A549 (cell line): ENCODE results near the gene DLG2. TPM values are rescaled to one million over a fixed set of nuclear protein-coding genes. Genes with fewer than 3 reads are reported as not detected.

ENCODE experiments used
- ATAC-seq, 2 experiments: fragments of 200-7000 bp in 1 of 2; fragments of >200 bp in 1 of 2; cut with Nextera tagmentation in 1 of 2; cut with Tn5 transposase in 1 of 2; 3 replicates each; pipeline versions ENCODE4 v1.8.0 to v1.9.1; 2018 to 2020; ENCODE audit warnings: mild to moderate bottlenecking in 1 of 2, moderate library complexity in 1 of 2
- CTCF ChIA-PET: fragments of 300-600 bp; sonication (Branson Sonifier 250); formaldehyde crosslinking; extraction: SDS; loops from one replicate; lab custom pipeline; 2021; ENCODE audit warnings: antibody characterized with exemption, inconsistent platforms; lab: Yijun Ruan, JAX
- POLR2A ChIA-PET: fragments of 350-600 bp; formaldehyde crosslinking; extraction: SDS; loops from one replicate; lab custom pipeline; 2021; ENCODE audit warnings: antibody characterized with exemption, inconsistent platforms; lab: Yijun Ruan, JAX
- DNase-seq, 2 experiments: peaks; one replicate each; pipeline versions ENCODE4 v3.0.0 to v3.0.0-alpha.2; 2011 to 2016; ENCODE audit warnings: low read depth in 1 of 2, low spot score in 1 of 2
- FAIRE-seq: peaks from 2 replicates; lab custom pipeline; 2011; peaks lifted over from hg19 to GRCh38; lab: Jason Lieb, UNC
- H3K27ac ChIP-seq, 2 experiments: fragments of >200 bp; sonication (Bioruptor Twin); formaldehyde crosslinking; 3 replicates each; pipeline ENCODE4 v1.5.1; 2016 to 2017
- H3K4me1 ChIP-seq: fragments of >200 bp; sonication (Bioruptor Twin); formaldehyde crosslinking; 3 replicates; pipeline ENCODE4 v1.6.1; 2016
- H3K4me2 ChIP-seq: fragments of >200 bp; sonication (Bioruptor Twin); formaldehyde crosslinking; 3 replicates; pipeline ENCODE4 v1.6.1; 2016
- H3K4me3 ChIP-seq: fragments of >200 bp; sonication (Bioruptor Twin); formaldehyde crosslinking; 3 replicates; pipeline ENCODE4 v1.5.1; 2016
- H3K9me3 ChIP-seq: fragments of >200 bp; sonication (Bioruptor Twin); formaldehyde crosslinking; 3 replicates; pipeline ENCODE4 v1.6.1; 2016
- BHLHE40 ChIP-seq: IDR thresholded peaks from 2 replicates; pipeline ENCODE4 v1.6.1; 2012; ENCODE audit warnings: low read depth, low read length, inconsistent platforms
- CHD2 ChIP-seq: fragments of 150-350 bp; IDR thresholded peaks from 2 replicates; pipeline ENCODE4 v1.6.1; 2014; ENCODE audit warnings: low read length; ENCODE audit not compliant: partially characterized antibody
- EHF ChIP-seq: fragments of 250-450 bp; sonication (Bioruptor Pico); IDR thresholded peaks from 2 replicates; pipeline ENCODE4 v1.5.0; 2020; ENCODE audit warnings: mild to moderate bottlenecking
- EP300 ChIP-seq, 2 experiments: fragments of >200 bp; sonication (Bioruptor Twin); formaldehyde crosslinking; IDR thresholded peaks; 2 replicates in 1 of 2; 3 replicates in 1 of 2; pipeline ENCODE4 v1.6.1; 2016 to 2017
- ESRRA ChIP-seq: fragments of 150-350 bp; IDR thresholded peaks from 2 replicates; pipeline ENCODE4 v1.6.1; 2014; ENCODE audit warnings: mild to moderate bottlenecking, low read length, borderline replicate concordance
- FOSB ChIP-seq: fragments of 250-450 bp; sonication (Bioruptor Pico); IDR thresholded peaks from 2 replicates; pipeline ENCODE4 v1.5.0; 2020; ENCODE audit warnings: mild to moderate bottlenecking, moderate library complexity
- FOSL2 ChIP-seq, 2 experiments: fragments of 450-650 bp in 1 of 2; fragments of >200 bp in 1 of 2; sonication (Bioruptor Twin) in 1 of 2; formaldehyde crosslinking; IDR thresholded peaks; 2 replicates each; pipeline versions ENCODE4 v1.5.0 to v1.6.1; 2016 to 2020; ENCODE audit warnings: mild to moderate bottlenecking in 1 of 2, moderate library complexity in 1 of 2
- FOXS1 ChIP-seq: fragments of 250-450 bp; sonication (Bioruptor Pico); IDR thresholded peaks from 2 replicates; pipeline ENCODE4 v1.5.0; 2020; ENCODE audit warnings: mild to moderate bottlenecking, moderate library complexity
- GATA3 ChIP-seq: IDR thresholded peaks from 2 replicates; pipeline ENCODE4 v1.6.1; 2012; ENCODE audit warnings: borderline replicate concordance
- HOXA7 ChIP-seq: fragments of 250-450 bp; sonication (Bioruptor Pico); IDR thresholded peaks from 2 replicates; pipeline ENCODE4 v1.5.0; 2020; ENCODE audit warnings: mild to moderate bottlenecking, moderate library complexity
- HOXB13 ChIP-seq: fragments of 250-450 bp; sonication (Bioruptor Pico); IDR thresholded peaks from 2 replicates; pipeline ENCODE4 v1.5.0; 2020; ENCODE audit warnings: low read depth, mild to moderate bottlenecking, moderate library complexity
- MAFK ChIP-seq: fragments of 450-650 bp; IDR thresholded peaks from 2 replicates; pipeline ENCODE4 v1.6.1; 2014; ENCODE audit not compliant: partially characterized antibody
- MAZ ChIP-seq: fragments of 150-350 bp; IDR thresholded peaks from 2 replicates; pipeline ENCODE4 v1.6.1; 2014; ENCODE audit warnings: antibody characterized with exemption, low read depth, low read length, borderline replicate concordance
- MYC ChIP-seq: IDR thresholded peaks from 2 replicates; pipeline ENCODE4 v1.6.1; 2012; ENCODE audit warnings: mild to moderate bottlenecking, inconsistent platforms, low read length, improper control_type of control experiment, borderline replicate concordance
- NFE2L2 ChIP-seq: fragments of 150-350 bp; conservative IDR thresholded peaks from 2 replicates; pipeline ENCODE4 v1.6.1; 2014; ENCODE audit warnings: low read length
- NPAS2 ChIP-seq: fragments of 250-450 bp; sonication (Bioruptor Pico); IDR thresholded peaks from 2 replicates; pipeline ENCODE4 v1.8.0; 2022; ENCODE audit warnings: mild to moderate bottlenecking, moderate library complexity, borderline replicate concordance
- PHF8 ChIP-seq: fragments of 200-600 bp; sonication (generic); IDR thresholded peaks from 2 replicates; pipeline ENCODE4 v1.6.1; 2016; ENCODE audit warnings: low read depth, mild to moderate bottlenecking, antibody characterized with exemption, moderate library complexity, borderline replicate concordance
- RCOR1 ChIP-seq: fragments of 150-350 bp; IDR thresholded peaks from 2 replicates; pipeline ENCODE4 v1.6.1; 2014; ENCODE audit warnings: antibody characterized with exemption, low read length, low read depth
- RFX5 ChIP-seq: fragments of 450-650 bp; IDR thresholded peaks from 2 replicates; pipeline ENCODE4 v1.7.1; 2014; ENCODE audit warnings: antibody characterized with exemption, mild to moderate bottlenecking, moderate library complexity
- ZFP36 ChIP-seq: fragments of 450-650 bp; IDR thresholded peaks from 2 replicates; pipeline ENCODE4 v1.6.1; 2014; ENCODE audit warnings: borderline replicate concordance; ENCODE audit not compliant: partially characterized antibody
- ZNF302 ChIP-seq: fragments of 250-450 bp; sonication (Bioruptor Pico); IDR thresholded peaks from 2 replicates; pipeline ENCODE4 v1.9.0; 2021; ENCODE audit warnings: inconsistent platforms, mild to moderate bottlenecking, moderate library complexity
- ZSCAN20 ChIP-seq: fragments of 250-450 bp; sonication (Bioruptor Pico); IDR thresholded peaks from 2 replicates; pipeline ENCODE4 v1.8.0; 2022; ENCODE audit warnings: mild to moderate bottlenecking, moderate library complexity
- WGBS: methylation state at CpG from one replicate; pipeline ENCODE4 v1.1.6; 2017; ENCODE audit errors: missing lambda C conversion rate; 5-methylcytosine and 5-hydroxymethylcytosine counted together
- polyA plus RNA-seq, 4 experiments: library from polyadenylated mRNA; depleted of rRNA in 3 of 4; stranded (reverse); fragments of >200 nt; fragmentation: RNase III in 1 of 4; extraction: RNeasy Plus Mini Kit Qiagen cat#74134 plus additional on column Dnase treatment in 1 of 4; gene quantifications; 2 replicates in 3 of 4; 3 replicates in 1 of 4; pipeline ENCODE4 v1.2.3, GENCODE V29; 2011 to 2017
- TF ChIP-seq, protein P1 (sequence below): fragments of >200 bp; sonication (Bioruptor Twin); formaldehyde crosslinking; IDR thresholded peaks from 3 replicates; pipeline ENCODE4 v1.5.1; 2016
- TF ChIP-seq, protein P2 (sequence below): fragments of 200-600 bp; sonication (generic); IDR thresholded peaks from 2 replicates; pipeline ENCODE4 v1.6.1; 2016; ENCODE audit warnings: antibody characterized with exemption, mild to moderate bottlenecking, moderate library complexity
- TF ChIP-seq, protein P3 (sequence below): fragments of 250-450 bp; sonication (Bioruptor Pico); IDR thresholded peaks from 2 replicates; pipeline ENCODE4 v1.5.0; 2020; ENCODE audit warnings: low read depth, mild to moderate bottlenecking, moderate library complexity

DLG2 gene
- polyA plus RNA-seq, 2 of the 4 experiments (the other 2 are of a cell fraction) = 0.26 to 0.79 TPM

GRCh38 chr11:84795698-84796097 is 831.4 kb downstream of the DLG2 start (continued):
- TF ChIP-seq FOSL2 (IDR thresholded peaks at IDR 0.05) (no peak), FOSL2 (CRISPR knock-in tag; IDR thresholded peaks at IDR 0.05) (no peak), ZFP36 (no peak)

DNA sequence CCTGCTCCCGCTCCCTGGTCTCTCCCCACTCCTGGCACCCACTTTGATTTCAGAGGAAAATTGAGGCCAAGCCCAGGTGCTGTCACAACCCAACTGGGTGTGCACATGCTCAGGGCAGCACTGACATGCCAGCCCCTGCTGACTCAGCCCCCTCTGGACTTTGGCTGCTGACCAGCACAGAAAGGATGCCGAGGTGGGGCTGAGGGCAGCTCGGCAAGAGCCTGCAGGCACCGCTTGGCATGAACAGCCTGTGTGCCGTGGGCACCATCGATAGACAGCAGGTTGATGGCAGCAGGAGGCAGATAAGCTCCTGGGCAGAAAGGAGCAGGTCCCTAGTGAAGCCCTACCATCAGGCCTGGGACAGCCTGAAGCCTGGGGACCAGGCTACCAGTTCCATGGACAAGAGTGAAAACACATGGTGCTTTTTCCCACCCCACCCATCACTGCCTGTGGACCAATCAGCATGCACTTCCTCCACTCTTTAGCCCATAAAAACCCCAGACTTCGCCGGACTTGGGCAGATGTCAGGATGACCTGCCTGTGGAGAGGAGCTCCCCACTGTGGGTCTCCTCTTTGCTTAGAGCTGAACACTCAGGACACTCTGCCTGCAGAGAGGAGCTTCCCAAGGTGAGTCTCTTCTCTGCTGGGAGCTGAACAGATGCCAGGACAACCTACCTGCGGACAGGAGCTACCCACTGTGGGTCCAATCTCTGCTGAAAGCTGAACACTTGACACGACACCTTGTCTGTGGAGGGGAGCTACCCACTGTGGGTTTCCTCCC is 832.3 kb downstream of the DLG2 start:
- DNase-seq (no peak), FAIRE-seq (no peak), ATAC-seq (no peak)
- H3K9me3 ChIP-seq = no peaks in the 10 kb centered on the region
- TF ChIP-seq, protein P1, sequence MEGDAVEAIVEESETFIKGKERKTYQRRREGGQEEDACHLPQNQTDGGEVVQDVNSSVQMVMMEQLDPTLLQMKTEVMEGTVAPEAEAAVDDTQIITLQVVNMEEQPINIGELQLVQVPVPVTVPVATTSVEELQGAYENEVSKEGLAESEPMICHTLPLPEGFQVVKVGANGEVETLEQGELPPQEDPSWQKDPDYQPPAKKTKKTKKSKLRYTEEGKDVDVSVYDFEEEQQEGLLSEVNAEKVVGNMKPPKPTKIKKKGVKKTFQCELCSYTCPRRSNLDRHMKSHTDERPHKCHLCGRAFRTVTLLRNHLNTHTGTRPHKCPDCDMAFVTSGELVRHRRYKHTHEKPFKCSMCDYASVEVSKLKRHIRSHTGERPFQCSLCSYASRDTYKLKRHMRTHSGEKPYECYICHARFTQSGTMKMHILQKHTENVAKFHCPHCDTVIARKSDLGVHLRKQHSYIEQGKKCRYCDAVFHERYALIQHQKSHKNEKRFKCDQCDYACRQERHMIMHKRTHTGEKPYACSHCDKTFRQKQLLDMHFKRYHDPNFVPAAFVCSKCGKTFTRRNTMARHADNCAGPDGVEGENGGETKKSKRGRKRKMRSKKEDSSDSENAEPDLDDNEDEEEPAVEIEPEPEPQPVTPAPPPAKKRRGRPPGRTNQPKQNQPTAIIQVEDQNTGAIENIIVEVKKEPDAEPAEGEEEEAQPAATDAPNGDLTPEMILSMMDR = no peak
- TF ChIP-seq CHD2 (no peak), MAZ (no peak), RCOR1 (no peak), EP300 (IDR thresholded peaks at IDR 0.05) (no peak), FOSB (CRISPR knock-in tag) (no peak), NFE2L2 (no peak), HOXA7 (no peak), ESRRA (no peak), HOXB13 (CRISPR knock-in tag) (no peak), BHLHE40 (no peak), PHF8 (no peak), MYC (no peak), FOXS1 (CRISPR knock-in tag) (no peak), MAFK (no peak)
- TF ChIP-seq, protein P2, sequence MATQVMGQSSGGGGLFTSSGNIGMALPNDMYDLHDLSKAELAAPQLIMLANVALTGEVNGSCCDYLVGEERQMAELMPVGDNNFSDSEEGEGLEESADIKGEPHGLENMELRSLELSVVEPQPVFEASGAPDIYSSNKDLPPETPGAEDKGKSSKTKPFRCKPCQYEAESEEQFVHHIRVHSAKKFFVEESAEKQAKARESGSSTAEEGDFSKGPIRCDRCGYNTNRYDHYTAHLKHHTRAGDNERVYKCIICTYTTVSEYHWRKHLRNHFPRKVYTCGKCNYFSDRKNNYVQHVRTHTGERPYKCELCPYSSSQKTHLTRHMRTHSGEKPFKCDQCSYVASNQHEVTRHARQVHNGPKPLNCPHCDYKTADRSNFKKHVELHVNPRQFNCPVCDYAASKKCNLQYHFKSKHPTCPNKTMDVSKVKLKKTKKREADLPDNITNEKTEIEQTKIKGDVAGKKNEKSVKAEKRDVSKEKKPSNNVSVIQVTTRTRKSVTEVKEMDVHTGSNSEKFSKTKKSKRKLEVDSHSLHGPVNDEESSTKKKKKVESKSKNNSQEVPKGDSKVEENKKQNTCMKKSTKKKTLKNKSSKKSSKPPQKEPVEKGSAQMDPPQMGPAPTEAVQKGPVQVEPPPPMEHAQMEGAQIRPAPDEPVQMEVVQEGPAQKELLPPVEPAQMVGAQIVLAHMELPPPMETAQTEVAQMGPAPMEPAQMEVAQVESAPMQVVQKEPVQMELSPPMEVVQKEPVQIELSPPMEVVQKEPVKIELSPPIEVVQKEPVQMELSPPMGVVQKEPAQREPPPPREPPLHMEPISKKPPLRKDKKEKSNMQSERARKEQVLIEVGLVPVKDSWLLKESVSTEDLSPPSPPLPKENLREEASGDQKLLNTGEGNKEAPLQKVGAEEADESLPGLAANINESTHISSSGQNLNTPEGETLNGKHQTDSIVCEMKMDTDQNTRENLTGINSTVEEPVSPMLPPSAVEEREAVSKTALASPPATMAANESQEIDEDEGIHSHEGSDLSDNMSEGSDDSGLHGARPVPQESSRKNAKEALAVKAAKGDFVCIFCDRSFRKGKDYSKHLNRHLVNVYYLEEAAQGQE = no peak
- no peaks in the 10 kb centered on the region for H3K4me1 ChIP-seq
- 32% methylated on average over 4 of the region's 10 CpGs for WGBS
- H3K4me2 ChIP-seq = no peak overlapping the region
- CTCF ChIA-PET = interaction anchor here (1.1 to 2.0 kb wide), 3 partner anchors 12 to 801 kb away, joined by 4 to 7 read pairs (median 4); no protein-coding TSS in a partner anchor
- H3K4me3 ChIP-seq = no peak overlapping the region
- POLR2A ChIA-PET = no interaction called here
- H3K27ac ChIP-seq = no peak overlapping the region

DNA sequence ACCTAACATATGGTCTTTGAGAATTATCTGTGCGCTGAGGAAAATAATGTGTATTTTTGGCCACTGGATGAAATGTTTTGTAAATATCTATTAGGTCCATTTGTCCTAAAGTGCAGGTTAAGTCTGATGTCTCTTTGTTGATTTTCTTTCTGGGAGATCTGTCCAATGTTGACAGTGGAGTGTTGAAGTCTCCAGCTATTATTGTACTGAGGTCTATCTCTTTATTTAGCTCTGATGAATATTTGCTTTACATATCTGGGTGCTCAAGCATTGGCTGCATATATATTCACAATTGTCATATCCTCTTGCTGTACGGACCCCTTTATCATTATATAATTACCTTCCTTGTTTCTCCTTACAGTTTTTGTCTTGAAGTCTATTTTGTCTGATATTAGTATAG is 833.8 kb downstream of the DLG2 start:
- TF ChIP-seq, protein P1 = no peak
- no peak for TF ChIP-seq ZSCAN20 (CRISPR knock-in tag)
- TF ChIP-seq NFE2L2 = no peak
- TF ChIP-seq EHF (CRISPR knock-in tag) = no peak
- TF ChIP-seq ESRRA = no peak
- TF ChIP-seq MYC = no peak
- no peak for TF ChIP-seq ZNF302 (CRISPR knock-in tag)
- TF ChIP-seq HOXB13 (CRISPR knock-in tag) = no peak
- no peak for TF ChIP-seq GATA3
- TF ChIP-seq NPAS2 = no peak
- TF ChIP-seq, protein P3, sequence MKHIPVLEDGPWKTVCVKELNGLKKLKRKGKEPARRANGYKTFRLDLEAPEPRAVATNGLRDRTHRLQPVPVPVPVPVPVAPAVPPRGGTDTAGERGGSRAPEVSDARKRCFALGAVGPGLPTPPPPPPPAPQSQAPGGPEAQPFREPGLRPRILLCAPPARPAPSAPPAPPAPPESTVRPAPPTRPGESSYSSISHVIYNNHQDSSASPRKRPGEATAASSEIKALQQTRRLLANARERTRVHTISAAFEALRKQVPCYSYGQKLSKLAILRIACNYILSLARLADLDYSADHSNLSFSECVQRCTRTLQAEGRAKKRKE (CRISPR knock-in tag) = no peak
- TF ChIP-seq RFX5 = no peak
- H3K4me3 ChIP-seq = no peak overlapping the region
- H3K9me3 ChIP-seq = no peaks in the 10 kb centered on the region
- CTCF ChIA-PET = no interaction called here
- no peak for ATAC-seq
- no peaks in the 10 kb centered on the region for H3K4me1 ChIP-seq
- no peak for FAIRE-seq
- no peak for DNase-seq
- POLR2A ChIA-PET = no interaction called here
- H3K4me2 ChIP-seq = no peak overlapping the region
- 16% methylated on average over 2 of the region's 2 CpGs for WGBS
- H3K27ac ChIP-seq = no peak overlapping the region
